Measurements from ENCODE around the gene TFR2.

The TFR2 gene

DNA sequence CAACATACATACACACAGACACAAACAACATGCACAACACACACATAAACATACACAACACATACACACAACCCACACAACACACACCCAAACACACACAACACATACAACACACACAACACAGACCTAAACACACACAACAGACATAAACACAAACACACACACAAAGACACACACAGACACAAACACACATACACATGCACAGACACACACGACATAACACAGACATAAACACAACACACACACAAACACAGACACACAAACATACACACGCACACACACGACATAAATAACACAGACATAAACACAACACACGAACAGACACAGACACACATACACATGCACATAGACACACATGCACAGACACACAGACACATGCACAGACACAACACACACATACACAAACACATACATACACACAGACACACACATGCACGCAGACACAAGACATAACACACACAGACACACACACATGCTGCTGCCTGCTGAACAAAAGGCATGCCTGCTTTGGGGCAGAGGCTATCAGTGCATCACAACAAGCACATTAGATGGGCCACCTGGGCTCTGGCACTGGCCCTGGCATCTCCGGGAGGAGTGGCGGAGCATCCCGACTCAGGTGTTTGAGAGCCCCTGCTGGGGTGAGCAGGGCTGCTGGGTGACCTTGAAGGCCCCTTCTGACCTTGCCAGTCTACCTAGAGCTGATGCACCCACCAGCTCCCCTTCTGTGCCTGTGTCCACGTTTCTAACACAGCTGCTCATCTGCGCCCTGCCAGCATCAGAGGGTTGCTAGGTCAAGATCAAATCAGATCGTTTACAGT is 60.7 kb downstream of the TFR2 start:
- DNase-seq (ENCODE audit: extremely low read depth, low read depth), result no peak
- TF ChIP-seq, protein P1, sequence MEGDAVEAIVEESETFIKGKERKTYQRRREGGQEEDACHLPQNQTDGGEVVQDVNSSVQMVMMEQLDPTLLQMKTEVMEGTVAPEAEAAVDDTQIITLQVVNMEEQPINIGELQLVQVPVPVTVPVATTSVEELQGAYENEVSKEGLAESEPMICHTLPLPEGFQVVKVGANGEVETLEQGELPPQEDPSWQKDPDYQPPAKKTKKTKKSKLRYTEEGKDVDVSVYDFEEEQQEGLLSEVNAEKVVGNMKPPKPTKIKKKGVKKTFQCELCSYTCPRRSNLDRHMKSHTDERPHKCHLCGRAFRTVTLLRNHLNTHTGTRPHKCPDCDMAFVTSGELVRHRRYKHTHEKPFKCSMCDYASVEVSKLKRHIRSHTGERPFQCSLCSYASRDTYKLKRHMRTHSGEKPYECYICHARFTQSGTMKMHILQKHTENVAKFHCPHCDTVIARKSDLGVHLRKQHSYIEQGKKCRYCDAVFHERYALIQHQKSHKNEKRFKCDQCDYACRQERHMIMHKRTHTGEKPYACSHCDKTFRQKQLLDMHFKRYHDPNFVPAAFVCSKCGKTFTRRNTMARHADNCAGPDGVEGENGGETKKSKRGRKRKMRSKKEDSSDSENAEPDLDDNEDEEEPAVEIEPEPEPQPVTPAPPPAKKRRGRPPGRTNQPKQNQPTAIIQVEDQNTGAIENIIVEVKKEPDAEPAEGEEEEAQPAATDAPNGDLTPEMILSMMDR (IDR thresholded peaks at IDR 0.05; ENCODE audit: low read depth, low read length), result no peak

DNA sequence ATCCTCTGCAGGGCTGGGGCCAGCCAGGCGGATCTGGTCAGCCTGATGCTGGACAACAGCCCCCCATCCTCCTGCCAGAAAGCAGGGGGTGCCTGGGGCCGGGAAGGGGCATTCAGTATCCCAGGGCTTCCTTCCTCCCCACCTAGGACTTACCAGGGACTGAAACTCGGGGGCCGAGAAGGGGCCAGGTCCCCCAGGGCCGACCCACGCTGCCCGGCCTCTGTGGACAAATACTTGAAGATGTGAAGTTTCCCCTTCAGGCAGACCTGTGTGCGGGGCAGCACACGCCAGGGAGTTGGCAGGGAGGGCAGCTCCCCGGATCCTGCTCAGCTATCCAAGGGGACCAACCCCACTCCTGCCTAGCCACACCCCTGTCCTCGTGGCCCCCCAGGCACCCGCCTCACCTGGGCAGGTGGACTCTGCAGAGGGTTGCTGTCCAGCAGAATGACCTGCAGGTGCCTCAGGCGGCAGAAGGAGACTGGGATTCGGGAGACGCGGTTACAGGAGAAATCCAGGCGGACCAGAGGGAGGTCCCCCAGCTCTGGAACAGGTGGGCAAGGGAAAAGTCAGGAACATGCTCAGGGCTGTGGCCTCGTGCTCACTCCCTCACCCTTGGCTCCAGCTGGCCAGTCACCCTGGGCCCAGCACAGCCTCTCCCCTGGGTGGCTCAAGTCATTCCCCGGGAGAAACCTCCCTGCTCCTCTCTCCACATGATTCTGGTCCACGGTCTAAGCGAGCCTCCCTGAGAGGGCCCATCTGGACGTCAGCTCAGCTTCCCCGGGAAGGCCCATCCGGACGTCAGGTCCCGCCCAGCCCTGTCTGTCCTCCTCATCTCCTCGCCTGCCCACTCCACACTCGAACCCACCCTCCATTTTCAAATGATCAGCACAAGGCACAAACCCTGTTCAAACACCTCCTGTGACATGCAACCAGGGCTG is 62.8 kb downstream of the TFR2 start:
- TF ChIP-seq, protein P1 (IDR thresholded peaks at IDR 0.05; ENCODE audit: low read depth, low read length), result no peak
- no peak for DNase-seq (ENCODE audit: extremely low read depth, low read depth)

DNA sequence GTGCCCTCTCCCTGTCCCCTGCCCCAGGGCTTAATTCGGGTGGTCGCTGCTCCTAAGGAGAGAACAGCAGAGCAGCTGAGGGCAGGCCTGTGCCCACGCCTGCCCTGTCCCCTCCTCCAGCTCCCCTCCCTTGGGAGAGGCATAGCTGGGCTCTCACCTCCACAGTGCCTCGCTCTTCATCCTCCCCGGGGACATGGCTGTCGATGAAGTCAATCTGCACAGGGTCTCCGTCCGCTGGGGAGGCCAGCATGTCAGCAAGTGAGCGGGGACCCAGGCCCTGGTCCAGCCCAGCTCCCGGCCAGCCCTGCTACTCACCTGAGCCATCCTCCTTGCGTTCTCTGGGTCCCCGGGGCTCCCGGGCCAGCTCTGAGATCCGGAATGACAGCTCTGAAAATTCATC is 63.8 kb downstream of the TFR2 start:
- TF ChIP-seq, protein P1 (IDR thresholded peaks at IDR 0.05; ENCODE audit: low read depth, low read length), result no peak
- DNase-seq (ENCODE audit: extremely low read depth, low read depth), result no peak

DNA sequence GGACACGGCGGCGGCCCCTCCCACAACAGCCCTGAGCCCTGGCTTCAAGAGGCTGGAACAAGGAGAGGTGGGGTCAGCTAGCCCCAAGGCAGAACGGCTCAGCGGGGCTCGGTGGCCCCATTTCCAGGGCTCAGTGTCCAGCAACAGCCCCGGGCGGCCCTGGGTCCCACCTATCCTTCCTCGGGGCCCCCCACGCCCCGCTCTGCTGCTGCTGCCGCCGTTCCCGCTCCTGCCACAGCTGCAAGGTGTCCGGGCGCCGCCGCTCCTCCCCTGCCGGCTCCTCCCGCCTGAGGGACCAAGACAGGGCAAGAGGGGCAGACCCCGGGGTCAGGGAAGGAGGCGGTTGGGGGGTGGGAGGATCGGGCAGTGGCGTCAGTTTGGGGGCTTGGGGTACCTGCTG is 64.2 kb downstream of the TFR2 start:
- DNase-seq (ENCODE audit: extremely low read depth, low read depth), result no peak
- TF ChIP-seq, protein P1 (IDR thresholded peaks at IDR 0.05; ENCODE audit: low read depth, low read length), result no peak

DNA sequence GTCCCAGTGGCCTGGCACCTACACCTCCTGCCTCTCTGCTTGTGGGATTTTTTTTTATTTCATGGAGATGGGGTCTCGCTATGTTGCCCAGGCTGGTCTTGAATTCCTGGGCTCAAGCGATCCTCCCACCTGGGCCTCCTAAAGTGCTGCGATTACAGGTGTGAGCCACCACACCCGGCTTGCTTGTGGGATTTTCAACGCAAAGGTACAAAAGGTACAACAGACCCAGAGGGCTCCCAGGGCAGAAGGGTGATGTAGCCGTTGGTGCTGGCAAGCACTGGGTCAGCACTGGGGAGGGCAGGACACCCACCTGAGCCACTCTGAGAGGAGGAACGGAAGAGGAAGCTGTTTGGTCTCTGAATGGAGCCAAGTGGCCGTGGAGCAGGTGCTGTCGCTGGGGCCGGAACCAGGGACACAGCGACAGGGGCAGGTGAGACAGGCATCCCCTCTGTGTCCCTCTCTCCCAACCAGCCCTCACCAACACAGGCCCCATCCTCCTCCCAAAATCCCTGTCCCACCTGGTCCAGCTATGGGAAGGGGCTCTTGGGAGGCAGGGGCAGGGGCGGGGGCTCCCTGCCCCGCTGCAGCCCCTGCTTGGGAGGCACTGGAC is 64.9 kb downstream of the TFR2 start:
- TF ChIP-seq, protein P1 (IDR thresholded peaks at IDR 0.05; ENCODE audit: low read depth, low read length), result no peak
- no peak for DNase-seq (ENCODE audit: extremely low read depth, low read depth)

DNA sequence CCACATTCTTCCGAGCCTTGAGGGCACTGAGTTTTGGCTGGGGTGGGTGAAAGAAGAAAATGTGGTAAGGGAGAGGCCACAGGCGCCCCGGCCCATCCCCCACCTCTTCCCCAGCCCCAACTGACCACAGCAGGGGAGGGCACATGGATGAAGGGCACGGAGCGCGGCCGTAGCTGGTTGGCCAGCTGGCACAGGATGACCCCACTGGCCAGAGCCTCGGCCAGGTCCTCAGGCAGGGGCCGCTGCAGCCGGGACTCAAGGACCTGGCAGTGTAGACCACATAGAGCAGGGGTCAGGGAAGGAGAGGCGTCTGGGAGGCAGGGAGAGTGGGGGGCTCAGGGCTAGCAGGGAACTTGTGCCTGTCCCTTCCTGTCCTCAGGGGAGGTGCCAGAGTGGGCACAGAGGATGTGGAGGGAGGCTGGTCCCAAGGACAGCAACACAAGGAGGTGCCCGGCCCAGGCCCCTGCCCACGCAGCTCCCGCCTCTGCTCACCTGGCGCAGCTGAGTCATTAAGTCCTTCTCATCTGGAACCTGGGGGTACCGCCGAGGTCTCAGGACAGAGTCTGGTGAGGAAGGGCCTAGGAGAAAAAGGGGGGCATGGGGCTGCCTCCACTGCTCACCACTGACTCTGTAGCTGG is 65.5 kb downstream of the TFR2 start:
- no peak for DNase-seq (ENCODE audit: extremely low read depth, low read depth)
- TF ChIP-seq, protein P1 (IDR thresholded peaks at IDR 0.05; ENCODE audit: low read depth, low read length), result no peak
